WERI-Rb-1 (cell line): ENCODE results near the gene RNF135.
"Not testable (repeated sequence)": the region's sequence is repeated elsewhere in the genome, so short reads cannot be mapped to it uniquely, and the experiment has no call there.

Experiments used
- DNase-seq: peaks from one replicate; pipeline ENCODE4 v3.0.0-alpha.2; 2020
- H3K27ac ChIP-seq: fragments of 250-450 bp; sonication (Bioruptor Pico); 2 replicates; pipeline ENCODE4 v1.5.1; 2020; ENCODE audit warnings: mild to moderate bottlenecking, moderate library complexity
- H3K27me3 ChIP-seq: fragments of 250-450 bp; sonication (Bioruptor Pico); 2 replicates; pipeline ENCODE4 v1.5.1; 2021; ENCODE audit warnings: mild to moderate bottlenecking, low read depth, moderate library complexity; ENCODE audit not compliant: insufficient read depth, severe bottlenecking
- H3K36me3 ChIP-seq: fragments of 250-450 bp; sonication (Bioruptor Pico); 2 replicates; pipeline ENCODE4 v1.5.1; 2020; ENCODE audit warnings: mild to moderate bottlenecking, moderate library complexity
- H3K4me3 ChIP-seq: 2 replicates; pipeline ENCODE4 v1.5.1; 2011; ENCODE audit warnings: low read depth, mild to moderate bottlenecking, control low read depth, low read length
- H3K9me3 ChIP-seq: fragments of 250-450 bp; sonication (Bioruptor Pico); 2 replicates; pipeline ENCODE4 v1.5.1; 2021; ENCODE audit warnings: mild to moderate bottlenecking, moderate library complexity; ENCODE audit not compliant: severe bottlenecking
- CTCF ChIP-seq: IDR thresholded peaks from 2 replicates; pipeline ENCODE4 v1.5.1; 2011; ENCODE audit warnings: low read depth, mild to moderate bottlenecking, control low read depth, inconsistent platforms, low read length

The RNF135 gene

GRCh38 chr17:30927756-30928155 lies 43.1 kb upstream of the RNF135 start:
- no peak for DNase-seq
- no peak for TF ChIP-seq CTCF

GRCh38 chr17:30928584-30928983 lies 42.3 kb upstream of the RNF135 start:
- TF ChIP-seq CTCF, result no peak
- H3K27ac ChIP-seq, result no peak overlapping the region

More at GRCh38 chr17:30927756-30928155, 43.1 kb upstream of the RNF135 start:
- Histone ChIP-seq H3K9me3 (no peaks in the 10 kb centered on the region), H3K36me3 (no peaks in the 10 kb centered on the region), H3K4me3 (no peak overlapping the region), H3K27me3 (peaks cover 2% of the 10 kb centered on the region), H3K27ac (no peak overlapping the region)

GRCh38 chr17:30929081-30929633 lies 41.7 kb upstream of the RNF135 start:
- no peak for DNase-seq
- H3K4me3 ChIP-seq, result no peak overlapping the region
- H3K9me3 ChIP-seq, result no peaks in the 10 kb centered on the region
- H3K27ac ChIP-seq, result no peak overlapping the region
- no peaks in the 10 kb centered on the region for H3K36me3 ChIP-seq
- no peaks in the 10 kb centered on the region for H3K27me3 ChIP-seq
- no peak for TF ChIP-seq CTCF

More at GRCh38 chr17:30928584-30928983, 42.3 kb upstream of the RNF135 start:
- H3K36me3 ChIP-seq, result no peaks in the 10 kb centered on the region
- H3K9me3 ChIP-seq, result no peaks in the 10 kb centered on the region
- no peak overlapping the region for H3K4me3 ChIP-seq
- no peaks in the 10 kb centered on the region for H3K27me3 ChIP-seq
- no peak for DNase-seq

GRCh38 chr17:30929861-30930260 lies 41.0 kb upstream of the RNF135 start:
- H3K36me3 ChIP-seq, H3K27me3 ChIP-seq, DNase-seq, H3K27ac ChIP-seq, H3K9me3 ChIP-seq, H3K4me3 ChIP-seq: not testable (repeated sequence)

- no peak for DNase-seq
- no peak for TF ChIP-seq CTCF
- H3K27me3 ChIP-seq, result no peaks in the 10 kb centered on the region
- no peak overlapping the region for H3K4me3 ChIP-seq
- H3K27ac ChIP-seq, result no peak overlapping the region
- no peaks in the 10 kb centered on the region for H3K9me3 ChIP-seq
- H3K36me3 ChIP-seq, result no peaks in the 10 kb centered on the region
Measured at GRCh38 chr17:30930495-30930894, 40.3 kb upstream of the RNF135 start.

GRCh38 chr17:30931582-30931981 lies 39.3 kb upstream of the RNF135 start:
- not testable (repeated sequence) for H3K4me3 ChIP-seq

GRCh38 chr17:30933966-30934365 lies 36.9 kb upstream of the RNF135 start:
- H3K9me3 ChIP-seq, result no peaks in the 10 kb centered on the region
- no peak overlapping the region for H3K4me3 ChIP-seq
- no peaks in the 10 kb centered on the region for H3K27me3 ChIP-seq
- no peak for DNase-seq
- H3K27ac ChIP-seq, result no peak overlapping the region
- H3K36me3 ChIP-seq, result no peaks in the 10 kb centered on the region
- TF ChIP-seq CTCF, result no peak

More at GRCh38 chr17:30931582-30931981, 39.3 kb upstream of the RNF135 start:
- H3K27me3 ChIP-seq, H3K36me3 ChIP-seq, H3K9me3 ChIP-seq, H3K27ac ChIP-seq, DNase-seq: not testable (repeated sequence)
